Astrocyte of the spinal cord (primary cell): Measurements from ENCODE around the gene PSD4.

Source experiments
- DNase-seq: peaks from one replicate; pipeline ENCODE4 v3.0.0; 2011; ENCODE audit warnings: low read depth, low spot score
- H3K4me3 ChIP-seq: 2 replicates; pipeline ENCODE4 v1.5.1; 2011; ENCODE audit warnings: low read depth, mild to moderate bottlenecking, low read length, moderate library complexity
- CTCF ChIP-seq: IDR thresholded peaks from 2 replicates; pipeline ENCODE4 v1.5.1; 2012; ENCODE audit warnings: low read depth, mild to moderate bottlenecking, low read length, inconsistent platforms
- in situ Hi-C: cut with HindIII; loops from 2 replicates; pipeline ENCODE4 v1.10.0; 2017; ENCODE audit warnings: low sequenced_read_pairs

The PSD4 gene

DNA sequence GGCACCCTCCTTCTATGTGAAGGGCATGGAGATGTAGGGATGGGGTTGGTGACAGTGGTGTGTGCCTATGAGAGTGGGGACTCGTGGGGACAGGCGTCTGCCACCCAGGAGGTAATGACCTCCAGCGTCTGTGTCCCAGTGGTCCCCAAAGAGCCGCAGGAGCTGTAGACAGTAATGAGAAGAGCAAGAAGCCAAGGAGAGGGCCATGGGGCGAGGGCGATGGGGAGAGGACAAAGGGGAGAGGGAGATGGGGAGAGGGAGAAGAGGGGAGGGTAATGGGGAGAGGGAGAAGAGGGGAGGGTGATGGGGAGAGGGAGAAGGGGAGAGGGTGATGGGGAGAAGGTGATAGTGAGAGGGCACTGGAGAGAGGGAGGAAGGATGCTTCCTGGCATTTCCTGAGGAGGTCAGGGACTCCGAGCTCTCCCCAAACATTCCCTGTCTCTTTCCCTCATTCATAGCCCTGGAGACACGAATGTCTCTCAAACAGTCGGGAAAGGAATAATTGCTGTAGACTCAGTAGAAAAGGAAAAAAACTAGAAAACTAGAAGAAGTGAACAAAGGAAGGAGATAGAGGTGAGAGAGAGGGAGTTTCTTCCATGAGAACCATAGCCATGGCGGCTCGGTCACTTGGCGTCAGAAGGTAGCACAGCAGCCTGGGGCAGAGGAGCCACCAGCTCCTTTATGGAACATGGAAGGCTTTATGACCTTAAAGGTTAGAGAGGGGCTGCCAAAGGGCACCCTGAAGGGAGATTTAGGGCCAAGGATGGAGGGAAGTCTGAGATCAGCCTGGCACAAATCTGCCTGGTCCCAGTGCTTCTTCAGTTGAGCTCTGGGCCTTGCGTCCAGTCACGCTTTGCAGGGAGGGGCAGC is 39.5 kb downstream of the PSD4 start:
- H3K4me3 ChIP-seq, result no peak overlapping the region
- no peak for TF ChIP-seq CTCF
- no peak for DNase-seq
- in situ Hi-C loops, result no loop called here

DNA sequence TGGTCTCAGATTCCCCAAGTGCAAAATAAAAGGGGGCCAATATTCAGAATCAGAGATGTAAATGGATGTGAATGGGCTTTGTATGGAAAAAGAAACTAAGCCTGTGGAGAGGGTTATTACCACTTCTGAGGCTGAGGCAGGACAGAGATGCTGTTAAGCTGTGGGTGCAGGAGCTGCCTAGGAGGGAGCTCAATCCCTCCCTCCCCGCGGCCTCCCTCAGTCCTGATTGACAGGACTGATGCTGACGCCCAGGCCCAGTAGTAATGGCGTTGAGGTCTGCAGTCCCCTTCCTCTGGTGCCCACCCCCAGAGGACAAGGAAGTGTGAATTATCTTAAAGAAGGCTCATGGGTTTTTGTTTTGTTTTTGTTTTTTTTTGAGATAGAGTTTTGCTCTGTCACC is 40.4 kb downstream of the PSD4 start:
- H3K4me3 ChIP-seq, result no peak overlapping the region
- in situ Hi-C loops, result no loop called here
- no peak for TF ChIP-seq CTCF
- DNase-seq, result no peak

DNA sequence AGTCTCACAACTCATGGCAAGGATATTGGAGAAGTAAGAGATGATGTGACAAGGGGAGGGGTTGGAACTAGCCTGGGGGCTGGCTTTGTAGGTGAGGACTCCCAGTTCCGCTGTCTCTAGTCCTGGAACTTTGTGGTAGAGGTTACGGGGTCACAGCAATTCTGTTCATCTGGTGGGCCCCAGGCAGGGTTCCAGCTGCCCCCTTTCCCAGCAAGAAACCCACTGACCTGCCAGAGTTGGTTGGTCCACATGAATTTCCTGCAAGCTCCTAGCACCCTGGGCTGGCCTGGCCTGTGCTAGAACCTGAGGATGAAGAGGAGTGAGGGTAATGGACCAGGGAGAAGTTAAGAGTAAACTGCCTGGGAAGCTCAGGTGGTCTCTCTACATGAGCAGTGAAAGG is 41.3 kb downstream of the PSD4 start:
- in situ Hi-C loops, result no loop called here
- TF ChIP-seq CTCF, result no peak
- no peak overlapping the region for H3K4me3 ChIP-seq
- no peak for DNase-seq

DNA sequence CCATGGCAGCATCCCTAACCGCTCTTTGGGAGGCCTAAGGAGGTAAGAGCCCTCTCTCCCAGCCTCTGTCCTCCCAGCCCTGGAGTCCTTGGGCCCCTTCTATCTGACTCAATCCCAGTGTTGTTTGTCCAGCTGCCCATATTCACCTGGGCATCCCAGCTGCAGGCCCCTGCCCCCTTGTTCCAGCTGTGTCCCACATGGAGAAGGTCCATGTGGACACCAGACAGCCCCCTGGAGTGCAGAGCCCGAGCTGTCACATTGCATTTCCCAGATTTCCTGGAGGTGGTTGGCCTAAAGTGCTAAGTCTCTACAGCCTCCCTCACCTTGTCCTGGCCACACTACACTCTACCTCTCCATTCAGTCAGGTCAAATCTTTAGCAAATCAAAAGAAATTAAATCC is 42.5 kb downstream of the PSD4 start:
- in situ Hi-C loops, result no loop called here
- TF ChIP-seq CTCF, result no peak
- no peak for DNase-seq
- no peak overlapping the region for H3K4me3 ChIP-seq

DNA sequence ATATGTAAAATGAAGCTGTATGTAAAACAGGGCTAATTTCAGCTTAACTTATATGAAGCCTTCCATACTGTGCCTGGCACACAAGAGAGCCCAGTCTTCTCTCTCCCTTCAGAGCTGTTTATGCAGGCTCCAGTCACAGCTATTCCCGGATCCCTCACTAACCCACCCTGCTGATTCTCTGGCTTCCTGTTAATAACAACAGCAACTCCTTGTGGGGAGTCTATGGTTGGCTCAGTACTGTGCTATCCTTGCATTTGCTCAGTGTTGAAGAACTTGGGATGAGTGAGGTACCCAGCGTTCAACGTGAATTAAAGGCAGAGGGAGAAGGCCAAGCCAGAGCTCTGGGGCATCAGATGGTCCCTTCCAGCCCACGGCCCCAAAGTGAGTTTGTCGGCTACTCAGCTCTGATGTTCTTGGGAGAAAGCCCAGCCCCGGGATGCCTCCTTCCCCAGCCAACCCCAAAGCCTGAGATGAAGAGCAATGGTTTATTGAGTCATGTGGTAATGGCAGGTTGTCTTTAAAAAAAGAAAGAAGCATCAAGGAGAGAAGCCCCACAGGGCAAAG is 43.2 kb downstream of the PSD4 start:
- in situ Hi-C loops, result no loop called here
- peak; percentile 78 for DNase-seq
- TF ChIP-seq CTCF, result no peak
- no peak overlapping the region for H3K4me3 ChIP-seq

DNA sequence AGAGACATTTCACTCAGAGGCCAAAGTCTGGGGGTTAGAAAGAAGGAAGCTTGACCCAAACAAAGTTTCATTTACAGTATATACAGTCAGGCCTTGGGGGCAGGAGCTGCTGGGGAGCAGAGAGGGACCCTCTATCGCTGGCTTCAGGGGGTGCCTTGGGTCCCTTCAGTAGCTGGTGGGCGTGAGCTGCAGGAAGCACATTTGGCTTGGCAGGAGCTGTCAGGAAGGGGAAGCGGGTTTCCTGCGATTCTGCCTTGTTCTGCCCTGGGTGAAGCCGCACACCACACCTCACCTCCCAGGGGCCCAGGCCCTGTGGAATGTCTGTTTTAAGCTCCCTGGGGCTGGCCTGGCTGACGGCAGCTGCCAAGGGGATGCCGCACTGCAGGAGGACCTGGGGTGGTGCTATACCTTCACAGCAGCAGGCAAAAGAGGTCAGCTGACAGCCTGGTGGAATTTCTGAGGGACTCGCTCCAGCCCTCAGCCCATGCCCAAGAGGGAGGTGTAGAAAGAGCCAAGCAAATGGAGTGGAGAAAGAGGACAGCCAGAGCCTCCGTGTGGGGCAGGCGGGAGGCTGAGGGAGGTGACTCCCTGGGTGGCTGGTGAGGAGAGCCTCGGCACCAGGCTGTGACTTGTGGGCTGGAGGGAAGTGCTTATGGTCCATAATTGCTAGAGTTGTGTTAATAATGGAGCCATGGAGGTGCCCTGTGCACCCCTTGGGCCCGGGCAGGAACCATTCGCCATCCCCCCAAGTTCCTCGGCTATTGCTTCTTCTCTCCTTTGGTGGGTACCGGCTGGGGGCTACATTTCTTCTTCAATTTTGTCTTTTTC is 43.9 kb downstream of the PSD4 start:
- peak; percentile 81 for DNase-seq
- TF ChIP-seq CTCF, result no peak
- no peak overlapping the region for H3K4me3 ChIP-seq
- in situ Hi-C loops, result no loop called here
